Trophoblast cell (in vitro differentiated cells and primary cell): Measurements from ENCODE around the gene FERMT1.

ENCODE experiments used
- DNase-seq, 2 donors: peaks; one replicate each; pipeline ENCODE4 v3.0.0-alpha.2; 2016
- H2AFZ ChIP-seq: 2 replicates; pipeline ENCODE4 v1.6.1; 2013; ENCODE audit warnings: low read length, moderate library complexity, mild to moderate bottlenecking; ENCODE audit not compliant: insufficient read depth, poor library complexity
- H2AK5ac ChIP-seq: 2 replicates; pipeline ENCODE4 v1.6.1; 2013; ENCODE audit warnings: mild to moderate bottlenecking, low read length
- H2BK120ac ChIP-seq: 2 replicates; pipeline ENCODE4 v1.6.1; 2013; ENCODE audit warnings: low read length, mild to moderate bottlenecking, moderate library complexity; ENCODE audit not compliant: insufficient read depth, poor library complexity
- H2BK12ac ChIP-seq: 2 replicates; pipeline ENCODE4 v1.6.1; 2013; ENCODE audit warnings: mild to moderate bottlenecking, low read length, moderate library complexity
- H2BK5ac ChIP-seq: 2 replicates; pipeline ENCODE4 v1.6.1; 2013; ENCODE audit warnings: low read length, low read depth, moderate library complexity, mild to moderate bottlenecking; ENCODE audit not compliant: poor library complexity
- H3K14ac ChIP-seq: 2 replicates; pipeline ENCODE4 v1.6.1; 2013; ENCODE audit warnings: mild to moderate bottlenecking, low read length
- H3K18ac ChIP-seq: 2 replicates; pipeline ENCODE4 v1.6.1; 2013; ENCODE audit warnings: mild to moderate bottlenecking, low read length
- H3K23ac ChIP-seq: 2 replicates; pipeline ENCODE4 v1.6.1; 2013; ENCODE audit warnings: low read length
- H3K27ac ChIP-seq: 2 replicates; pipeline ENCODE4 v1.5.1; 2013; ENCODE audit warnings: low read depth, mild to moderate bottlenecking, inconsistent platforms, low read length, moderate library complexity
- H3K27me3 ChIP-seq: 2 replicates; pipeline ENCODE4 v1.6.1; 2013; ENCODE audit warnings: inconsistent platforms, mild to moderate bottlenecking, low read length, moderate library complexity; ENCODE audit not compliant: insufficient read depth
- H3K36me3 ChIP-seq, 2 experiments: 1 replicate in 1 of 2; 2 replicates in 1 of 2; pipeline ENCODE4 v1.6.1; 2013; ENCODE audit warnings: low read length in 2 of 2, mild to moderate bottlenecking in 2 of 2, moderate library complexity in 1 of 2; ENCODE audit not compliant: insufficient read depth in 2 of 2, control insufficient read depth in 1 of 2
- H3K4ac ChIP-seq: 2 replicates; pipeline ENCODE4 v1.6.1; 2013; ENCODE audit warnings: low read depth, mild to moderate bottlenecking, low read length, moderate library complexity
- H3K4me1 ChIP-seq, 2 experiments: 1 replicate in 1 of 2; 2 replicates in 1 of 2; pipeline ENCODE4 v1.6.1; 2013; ENCODE audit warnings: low read length in 2 of 2, mild to moderate bottlenecking in 2 of 2, moderate library complexity in 1 of 2; ENCODE audit not compliant: insufficient read depth in 2 of 2, control insufficient read depth in 1 of 2
- H3K4me2 ChIP-seq: 2 replicates; pipeline ENCODE4 v1.6.1; 2013; ENCODE audit warnings: inconsistent platforms, mild to moderate bottlenecking, low read length, moderate library complexity
- H3K4me3 ChIP-seq: 2 replicates; pipeline ENCODE4 v1.5.1; 2013; ENCODE audit warnings: mild to moderate bottlenecking, low read depth, low read length, inconsistent platforms
- H3K79me1 ChIP-seq: one replicate; pipeline ENCODE4 v1.6.1; 2013; ENCODE audit warnings: low read length
- H3K79me2 ChIP-seq: 2 replicates; pipeline ENCODE4 v1.6.1; 2013; ENCODE audit warnings: low read length, mild to moderate bottlenecking; ENCODE audit not compliant: control insufficient read depth, insufficient read depth, poor library complexity
- H3K9ac ChIP-seq: 2 replicates; pipeline ENCODE4 v1.6.1; 2013; ENCODE audit warnings: mild to moderate bottlenecking, low read length
- H3K9me3 ChIP-seq: 2 replicates; pipeline ENCODE4 v1.6.1; 2013; ENCODE audit warnings: low read depth, mild to moderate bottlenecking, control low read depth, inconsistent platforms, low read length; ENCODE audit not compliant: insufficient read depth
- H4K12ac ChIP-seq: 2 replicates; pipeline ENCODE4 v1.6.1; 2013; ENCODE audit warnings: low read depth, mild to moderate bottlenecking, low read length, moderate library complexity
- H4K8ac ChIP-seq: 2 replicates; pipeline ENCODE4 v1.6.1; 2013; ENCODE audit warnings: low read depth, mild to moderate bottlenecking, low read length, moderate library complexity
- H4K91ac ChIP-seq: one replicate; pipeline ENCODE4 v1.6.1; 2013; ENCODE audit warnings: low read depth, mild to moderate bottlenecking, low read length, moderate library complexity
- WGBS: extraction: QIAGEN DNeasy Blood & Tissue Kit; methylation state at CpG from one replicate; pipeline ENCODE4 v1.1.7; 2013; ENCODE audit warnings: missing lambda C conversion rate; ENCODE audit not compliant: insufficient read length, insufficient coverage; ENCODE audit errors: extremely low coverage; 5-methylcytosine and 5-hydroxymethylcytosine counted together

Gene FERMT1

DNA sequence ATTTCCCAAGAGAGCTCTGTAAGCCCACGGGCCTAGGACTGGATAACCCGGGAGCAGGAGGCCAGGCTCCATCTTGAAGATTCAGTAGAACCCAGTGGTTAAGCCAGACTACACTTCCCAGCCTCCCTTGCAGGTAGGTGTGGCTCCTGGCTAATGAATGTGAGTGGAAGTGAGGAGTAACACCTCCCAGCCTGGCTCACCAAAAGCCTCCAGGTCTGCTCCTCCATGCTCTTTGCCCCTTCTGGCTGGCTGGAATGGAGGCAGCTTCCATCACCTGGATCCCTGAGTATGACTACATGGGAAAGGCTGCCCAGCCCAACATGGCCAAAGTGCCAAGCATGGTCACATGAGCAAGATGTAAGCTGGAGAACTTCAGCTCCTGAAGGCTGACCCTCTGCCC, 78.7 kb downstream of the FERMT1 start:
- Histone ChIP-seq H3K4me3 (no peak overlapping the region), H2AFZ (no peak overlapping the region), H3K9me3 (peaks cover 1% of the 10 kb centered on the region), H2BK12ac (no peak overlapping the region), H4K12ac (no peak overlapping the region), H3K36me3 (peaks cover 25 to 28% of the 10 kb centered on the region in 2 experiments), H2AK5ac (no peak overlapping the region), H3K79me2 (no peaks in the 10 kb centered on the region), H3K27ac (no peak overlapping the region), H3K18ac (no peak overlapping the region), H2BK5ac (no peak overlapping the region), H2BK120ac (no peak overlapping the region), H3K23ac (no peak overlapping the region), H3K4ac (no peak overlapping the region), H3K4me1 (no peaks in the 10 kb centered on the region), H3K14ac (no peak overlapping the region), H4K8ac (no peak overlapping the region), H3K27me3 (no peaks in the 10 kb centered on the region), H3K4me2 (no peak overlapping the region), H3K79me1 (no peaks in the 10 kb centered on the region), H3K9ac (peak overlapping the region; percentile 42), H4K91ac (no peak overlapping the region)
- DNase-seq, result no peak
- no CpG with 5 or more reads among the region's 2 CpGs for WGBS

DNA sequence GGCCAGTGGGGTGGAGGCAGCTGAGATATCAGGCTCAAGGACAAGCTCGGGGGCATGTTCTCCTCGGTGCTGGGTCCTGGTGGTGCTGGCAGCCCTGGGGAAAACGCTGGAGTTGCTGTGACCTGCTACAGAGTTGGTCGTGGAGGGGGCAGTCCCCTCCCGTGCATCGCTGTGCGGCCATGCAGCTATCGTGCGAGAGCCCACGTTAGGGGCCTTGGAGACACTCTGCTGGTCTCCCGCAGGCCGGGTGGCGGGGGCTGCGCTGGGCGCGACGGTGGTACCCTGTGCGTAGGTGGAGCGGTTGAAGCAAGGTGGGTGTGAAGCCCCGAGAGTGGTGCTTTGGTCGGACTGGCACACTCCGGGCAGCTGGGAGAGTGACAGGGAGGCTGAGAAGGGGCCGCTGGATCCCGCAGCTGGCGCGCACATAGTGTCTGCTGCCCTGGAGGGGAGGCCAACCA, 81.0 kb downstream of the FERMT1 start:
- Histone ChIP-seq H3K23ac (no peak overlapping the region), H3K9me3 (peaks cover 1% of the 10 kb centered on the region), H3K27ac (no peak overlapping the region), H2BK120ac (no peak overlapping the region), H2AK5ac (no peak overlapping the region), H4K12ac (no peak overlapping the region), H3K9ac (no peak overlapping the region), H3K79me2 (no peaks in the 10 kb centered on the region), H3K27me3 (no peaks in the 10 kb centered on the region), H3K36me3 (peaks cover 27 to 33% of the 10 kb centered on the region in 2 experiments), H3K4me3 (no peak overlapping the region), H2BK5ac (no peak overlapping the region), H3K4me1 (no peaks in the 10 kb centered on the region), H4K91ac (no peak overlapping the region), H3K4ac (no peak overlapping the region), H4K8ac (no peak overlapping the region), H3K18ac (no peak overlapping the region), H3K79me1 (no peaks in the 10 kb centered on the region), H2AFZ (no peak overlapping the region), H3K14ac (no peak overlapping the region), H3K4me2 (no peak overlapping the region), H2BK12ac (no peak overlapping the region)
- WGBS, result no CpG with 5 or more reads among the region's 26 CpGs
- no peak for DNase-seq

DNA sequence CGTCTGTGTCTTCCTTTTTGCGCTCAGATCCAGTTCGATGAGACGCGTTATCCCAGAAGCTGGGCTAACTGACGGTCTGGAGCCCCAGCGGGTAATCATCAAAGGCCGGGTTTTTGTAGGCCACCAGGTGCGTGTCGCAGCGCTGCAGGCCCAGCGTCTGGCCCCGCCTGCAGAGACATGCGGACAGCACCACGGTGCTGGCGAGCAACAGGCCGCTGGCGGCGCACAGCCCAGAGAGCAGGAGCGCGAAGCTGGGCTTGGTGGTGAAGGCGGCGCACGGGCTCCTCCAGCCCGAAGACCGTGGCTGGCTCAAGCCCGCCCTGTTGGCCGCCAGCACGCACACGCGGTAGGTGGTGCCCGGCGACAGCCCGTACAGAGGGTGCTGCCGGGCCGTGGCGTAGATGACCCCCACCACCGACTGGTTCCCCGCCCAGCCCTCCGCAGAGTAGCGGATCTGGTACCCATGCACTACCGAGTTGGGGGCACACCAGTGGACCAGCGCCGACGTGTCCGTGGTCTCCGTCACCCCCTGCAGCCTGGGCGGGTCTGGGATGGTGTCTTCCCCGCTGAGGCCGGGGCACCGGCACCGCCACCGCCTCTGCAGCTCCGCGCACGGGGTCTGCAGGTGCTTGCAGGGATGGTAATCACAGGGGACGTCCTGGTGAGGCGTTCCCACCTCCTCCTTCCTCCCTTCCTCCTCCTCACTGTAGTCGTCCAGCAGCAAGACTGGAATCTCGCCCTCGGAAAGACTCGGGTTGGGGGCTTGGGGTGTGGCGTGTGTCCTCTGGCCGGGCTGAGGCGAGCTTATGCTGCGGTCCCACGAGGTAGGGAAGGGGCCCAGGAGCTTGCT, 81.6 kb downstream of the FERMT1 start:
- no peak overlapping the region for H2BK120ac ChIP-seq
- H3K4me1 ChIP-seq, result no peaks in the 10 kb centered on the region
- H3K4me2 ChIP-seq, result no peak overlapping the region
- no peak for DNase-seq
- H3K18ac ChIP-seq, result no peak overlapping the region
- WGBS, result no CpG with 5 or more reads among the region's 67 CpGs
- no peak overlapping the region for H3K4ac ChIP-seq
- no peak overlapping the region for H4K91ac ChIP-seq
- H3K79me2 ChIP-seq, result no peaks in the 10 kb centered on the region
- no peak overlapping the region for H3K4me3 ChIP-seq
- no peak overlapping the region for H3K23ac ChIP-seq
- H3K14ac ChIP-seq, result no peak overlapping the region
- H4K12ac ChIP-seq, result no peak overlapping the region
- no peaks in the 10 kb centered on the region for H3K27me3 ChIP-seq
- no peak overlapping the region for H4K8ac ChIP-seq
- H2BK12ac ChIP-seq, result no peak overlapping the region
- no peak overlapping the region for H2AFZ ChIP-seq
- H3K27ac ChIP-seq, result no peak overlapping the region
- H3K36me3 ChIP-seq, result peaks cover 27 to 36% of the 10 kb centered on the region in 2 experiments
- H3K79me1 ChIP-seq, result no peaks in the 10 kb centered on the region
- peaks cover 1% of the 10 kb centered on the region for H3K9me3 ChIP-seq
- no peak overlapping the region for H2BK5ac ChIP-seq
- H2AK5ac ChIP-seq, result no peak overlapping the region
- H3K9ac ChIP-seq, result no peak overlapping the region

- no peak overlapping the region for H3K4me3 ChIP-seq
- H3K4me2 ChIP-seq, result no peak overlapping the region
- no peak overlapping the region for H3K4ac ChIP-seq
- no peak overlapping the region for H2AFZ ChIP-seq
- no peak overlapping the region for H3K18ac ChIP-seq
- no peak overlapping the region for H3K23ac ChIP-seq
- no peak overlapping the region for H3K27ac ChIP-seq
- DNase-seq, result no peak
- H3K36me3 ChIP-seq, result peaks cover 29 to 37% of the 10 kb centered on the region in 2 experiments
- no peak overlapping the region for H4K8ac ChIP-seq
- H4K91ac ChIP-seq, result no peak overlapping the region
- H3K14ac ChIP-seq, result no peak overlapping the region
- no peak overlapping the region for H3K9ac ChIP-seq
- no peaks in the 10 kb centered on the region for H3K79me2 ChIP-seq
- H3K9me3 ChIP-seq, result peaks cover 1% of the 10 kb centered on the region
- H2BK5ac ChIP-seq, result no peak overlapping the region
- H3K27me3 ChIP-seq, result no peaks in the 10 kb centered on the region
- no peaks in the 10 kb centered on the region for H3K4me1 ChIP-seq
- H4K12ac ChIP-seq, result no peak overlapping the region
- H3K79me1 ChIP-seq, result no peaks in the 10 kb centered on the region
- H2BK120ac ChIP-seq, result no peak overlapping the region
- WGBS, result no CpG with 5 or more reads among the region's 8 CpGs
- no peak overlapping the region for H2AK5ac ChIP-seq
- no peak overlapping the region for H2BK12ac ChIP-seq
Measured at GRCh38 chr20:6040540-6040939, 82.3 kb downstream of the FERMT1 start.
